Measurements from ENCODE around the gene HSF5. TPM values are rescaled to one million over a fixed set of nuclear protein-coding genes. Genes with fewer than 3 reads are reported as not detected.
A peak's percentile ranks its signal among the peaks of the same experiment; 100 is the strongest.

The HSF5 gene
- total RNA-seq, 1 donor from 2014 or later = not detected

GRCh38 chr17:58535431-58535830 lies 47.2 kb upstream of the HSF5 start:
- no peak for DNase-seq (ENCODE audit: low spot score)
- H3K27ac Mint-ChIP-seq = no peak overlapping the region
- no peaks in the 10 kb centered on the region for H3K36me3 Mint-ChIP-seq
- peaks cover 10% of the 10 kb centered on the region for H3K27me3 Mint-ChIP-seq (ENCODE audit: insufficient read depth, low read depth)
- no peaks in the 10 kb centered on the region for H3K36me3 ChIP-seq
- H2AFZ ChIP-seq (replicated peaks) = no peak overlapping the region
- no peak overlapping the region for H3K4me3 ChIP-seq
- peaks cover 21% of the 10 kb centered on the region for H3F3A ChIP-seq (ENCODE audit: low read depth)
- H3K9ac ChIP-seq = no peak overlapping the region
- H3K79me2 ChIP-seq (ENCODE audit: low read depth) = no peaks in the 10 kb centered on the region
- no peak for TF ChIP-seq EZH2phosphoT487 (IDR thresholded peaks at IDR 0.05)
- TF ChIP-seq EZH2 (IDR thresholded peaks at IDR 0.05) = no peak
- TF ChIP-seq, protein P1, sequence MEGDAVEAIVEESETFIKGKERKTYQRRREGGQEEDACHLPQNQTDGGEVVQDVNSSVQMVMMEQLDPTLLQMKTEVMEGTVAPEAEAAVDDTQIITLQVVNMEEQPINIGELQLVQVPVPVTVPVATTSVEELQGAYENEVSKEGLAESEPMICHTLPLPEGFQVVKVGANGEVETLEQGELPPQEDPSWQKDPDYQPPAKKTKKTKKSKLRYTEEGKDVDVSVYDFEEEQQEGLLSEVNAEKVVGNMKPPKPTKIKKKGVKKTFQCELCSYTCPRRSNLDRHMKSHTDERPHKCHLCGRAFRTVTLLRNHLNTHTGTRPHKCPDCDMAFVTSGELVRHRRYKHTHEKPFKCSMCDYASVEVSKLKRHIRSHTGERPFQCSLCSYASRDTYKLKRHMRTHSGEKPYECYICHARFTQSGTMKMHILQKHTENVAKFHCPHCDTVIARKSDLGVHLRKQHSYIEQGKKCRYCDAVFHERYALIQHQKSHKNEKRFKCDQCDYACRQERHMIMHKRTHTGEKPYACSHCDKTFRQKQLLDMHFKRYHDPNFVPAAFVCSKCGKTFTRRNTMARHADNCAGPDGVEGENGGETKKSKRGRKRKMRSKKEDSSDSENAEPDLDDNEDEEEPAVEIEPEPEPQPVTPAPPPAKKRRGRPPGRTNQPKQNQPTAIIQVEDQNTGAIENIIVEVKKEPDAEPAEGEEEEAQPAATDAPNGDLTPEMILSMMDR (IDR thresholded peaks at IDR 0.05) = no peak
- H3K4me1 Mint-ChIP-seq = peaks cover 22% of the 10 kb centered on the region
- H3K4me3 Mint-ChIP-seq = no peak overlapping the region
- no peaks in the 10 kb centered on the region for H3K9me3 Mint-ChIP-seq
- no peak overlapping the region for H3K27ac ChIP-seq
- H3K4me1 ChIP-seq = peaks cover 22% of the 10 kb centered on the region
- no peak overlapping the region for H3K4me2 ChIP-seq
- H4K20me1 ChIP-seq (ENCODE audit: low read depth) = no peaks in the 10 kb centered on the region
- peaks cover 11% of the 10 kb centered on the region for H3K27me3 ChIP-seq
- no peaks in the 10 kb centered on the region for H3K9me3 ChIP-seq (ENCODE audit: low read depth)

GRCh38 chr17:58534901-58535421 lies 46.8 kb upstream of the HSF5 start:
- H3K9ac ChIP-seq = no peak overlapping the region
- peaks cover 24% of the 10 kb centered on the region for H3K4me1 ChIP-seq
- H3K4me2 ChIP-seq = no peak overlapping the region

DNA sequence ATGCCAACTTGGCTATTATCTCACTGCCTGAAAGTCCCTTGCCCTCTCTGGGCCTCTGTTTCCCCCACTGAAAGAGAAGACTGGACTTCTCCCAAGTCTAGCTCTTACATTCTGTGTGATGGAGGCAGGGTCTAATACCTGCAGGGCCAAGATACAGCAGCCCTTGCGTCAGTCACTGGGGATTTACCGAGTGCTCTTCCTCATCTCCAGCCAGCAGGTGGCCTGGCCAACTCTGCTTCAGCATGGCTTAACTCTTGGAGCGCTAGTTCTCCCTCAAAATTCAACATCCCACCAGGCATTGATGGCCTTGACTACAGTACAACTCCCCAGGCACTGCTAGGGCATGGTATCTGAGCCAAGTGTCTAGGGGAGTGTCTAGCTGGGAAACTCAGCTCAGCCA lies 46.1 kb upstream of the HSF5 start:
- peaks cover 23% of the 10 kb centered on the region for H3F3A ChIP-seq (ENCODE audit: low read depth)
- H3K36me3 Mint-ChIP-seq = no peaks in the 10 kb centered on the region
- peaks cover 11% of the 10 kb centered on the region for H3K27me3 ChIP-seq

More at GRCh38 chr17:58534901-58535421, 46.8 kb upstream of the HSF5 start:
- H3K4me3 Mint-ChIP-seq = no peak overlapping the region
- H3K27me3 ChIP-seq = peaks cover 11% of the 10 kb centered on the region
- no peak for TF ChIP-seq EZH2phosphoT487 (IDR thresholded peaks at IDR 0.05)
- H3K36me3 Mint-ChIP-seq = no peaks in the 10 kb centered on the region
- H3K27ac ChIP-seq = no peak overlapping the region
- peaks cover 23% of the 10 kb centered on the region for H3F3A ChIP-seq (ENCODE audit: low read depth)
- no peaks in the 10 kb centered on the region for H3K36me3 ChIP-seq
- H3K4me1 Mint-ChIP-seq = peaks cover 22% of the 10 kb centered on the region
- H4K20me1 ChIP-seq (ENCODE audit: low read depth) = no peaks in the 10 kb centered on the region
- no peak overlapping the region for H2AFZ ChIP-seq (replicated peaks)
- H3K9me3 Mint-ChIP-seq = no peaks in the 10 kb centered on the region
- H3K27me3 Mint-ChIP-seq (ENCODE audit: insufficient read depth, low read depth) = peaks cover 15% of the 10 kb centered on the region
- H3K27ac Mint-ChIP-seq = no peak overlapping the region
- no peak for DNase-seq (ENCODE audit: low spot score)
- no peaks in the 10 kb centered on the region for H3K9me3 ChIP-seq (ENCODE audit: low read depth)
- no peaks in the 10 kb centered on the region for H3K79me2 ChIP-seq (ENCODE audit: low read depth)
- H3K4me3 ChIP-seq = no peak overlapping the region

More for the DNA sequence above, 46.1 kb upstream of the HSF5 start:
- H3K4me1 ChIP-seq = peaks cover 26% of the 10 kb centered on the region
- H3K79me2 ChIP-seq (ENCODE audit: low read depth) = no peaks in the 10 kb centered on the region
- Mint-ChIP-seq H3K9me3 (no peaks in the 10 kb centered on the region), H3K4me1 (peaks cover 24% of the 10 kb centered on the region), H3K27ac (peak overlapping the region; percentile 74), H3K4me3 (no peak overlapping the region), H3K27me3 (ENCODE audit: insufficient read depth, low read depth) (peaks cover 20% of the 10 kb centered on the region)
- H3K27ac ChIP-seq = no peak overlapping the region
- H2AFZ ChIP-seq (replicated peaks) = no peak overlapping the region
- no peaks in the 10 kb centered on the region for H3K9me3 ChIP-seq (ENCODE audit: low read depth)
- no peaks in the 10 kb centered on the region for H4K20me1 ChIP-seq (ENCODE audit: low read depth)
- no peak overlapping the region for H3K4me3 ChIP-seq
- TF ChIP-seq EZH2phosphoT487 (IDR thresholded peaks at IDR 0.05) (no peak), EZH2 (IDR thresholded peaks at IDR 0.05) (no peak)
- TF ChIP-seq, protein P1 (IDR thresholded peaks at IDR 0.05) = no peak
- no peak for DNase-seq (ENCODE audit: low spot score)
- no peaks in the 10 kb centered on the region for H3K36me3 ChIP-seq
- H3K4me2 ChIP-seq = no peak overlapping the region
- no peak overlapping the region for H3K9ac ChIP-seq

All from neural progenitor cell (in vitro differentiated cells).